Psoas muscle (tissue), 8 donors: ENCODE results near the gene EYS. TPM values are rescaled to one million over a fixed set of nuclear protein-coding genes. Genes with fewer than 3 reads are reported as not detected.
"Not testable (repeated sequence)": the region's sequence is repeated elsewhere in the genome, so short reads cannot be mapped to it uniquely, and the experiment has no call there.

Source experiments
- ATAC-seq, 4 donors: fragments of 200-7000 bp; cut with Tn5 transposase; one replicate each; pipeline ENCODE4 v1.9.1; 2020; ENCODE audit warnings: moderate library complexity in 3 of 4, mild to moderate bottlenecking in 2 of 4
- DNase-seq, 2 donors: peaks; one replicate each; pipeline ENCODE4 v3.0.0-alpha.2; 2020
- H3K27ac ChIP-seq: fragments of 200-600 bp; one replicate; pipeline ENCODE4 v1.8.0; 2022
- H3K27me3 ChIP-seq, 3 donors: fragments of 200-600 bp in 1 of 3; one replicate each; pipeline versions ENCODE4 v1.6.1 to v1.8.0; 2013 to 2022; ENCODE audit warnings: low read length in 2 of 3, mild to moderate bottlenecking in 2 of 3, moderate library complexity in 1 of 3; ENCODE audit not compliant: insufficient read depth in 3 of 3
- H3K36me3 ChIP-seq, 2 donors: fragments of 200-600 bp in 1 of 2; one replicate each; pipeline versions ENCODE4 v1.6.1 to v1.8.0; 2013 to 2022; ENCODE audit warnings: low read depth in 1 of 2, mild to moderate bottlenecking in 1 of 2, moderate library complexity in 1 of 2; ENCODE audit not compliant: insufficient read depth in 1 of 2
- H3K4me1 ChIP-seq: fragments of 200-600 bp; one replicate; pipeline ENCODE4 v1.8.0; 2022
- H3K4me3 ChIP-seq: fragments of 200-600 bp; one replicate; pipeline ENCODE4 v1.8.0; 2022; ENCODE audit warnings: mild to moderate bottlenecking
- H3K9me3 ChIP-seq: fragments of 200-600 bp; one replicate; pipeline ENCODE4 v1.8.0; 2022
- CTCF ChIP-seq: fragments of 200-600 bp; IDR thresholded peaks from one replicate; pipeline ENCODE4 v1.8.0; 2022; ENCODE audit warnings: antibody characterized with exemption
- WGBS, 3 donors: extraction: QIAGEN DNeasy Blood & Tissue Kit; methylation state at CpG; one replicate each; pipeline versions ENCODE4 v1.1.6 to v1.1.7; 2013; 5-methylcytosine and 5-hydroxymethylcytosine counted together
- intact Hi-C, 2 donors: fragments of 100-400 bp; cut with DNase I; formaldehyde crosslinking; loops; one replicate each; pipeline versions ENCODE4 v1.11.0 to v1.14.2; 2022
- polyA plus RNA-seq, 3 donors: library from polyadenylated mRNA; stranded (reverse); fragments of 200-250 nt; gene quantifications; one replicate each; pipeline ENCODE4 v1.2.3, GENCODE V29; 2013
- total RNA-seq, 4 donors: library from RNA; stranded (reverse); fragmentation: NEBNext Ultra II Directional in 2 of 4; extraction: Animal tissue kit (Norgen Biotek cat#: 25700) in 2 of 4; gene quantifications; one replicate each; pipeline versions ENCODE4 v1.2.1 to v1.2.4, GENCODE V29; 2021 to 2023
- donor health status: healthy with polysubstance abuse.
- donor health status: DM: no; HTN: no; CAD: no; lungs with moderate emphysema.
- donor health status: Bipolar disorder and iron deficiency.
- donor health status: healthy.
- donor health status: DM: yes; HTN: yes; CAD: no.
- donor health status: DM: no; HTN: no; CAD: no.
- donor health status: DM: no; HTN: no; CAD: no.
- donor health status: DM: yes; HTN: yes; CAD: no.

EYS gene
- total and polyA plus RNA-seq, 7 donors = under 0.01 TPM; not detected in 6

- Histone ChIP-seq H3K9me3 (no peaks in the 10 kb centered on the region), H3K27ac (no peak overlapping the region), H3K27me3 (no peaks in the 10 kb centered on the region), H3K4me3 (no peak overlapping the region), H3K4me1 (no peaks in the 10 kb centered on the region), H3K36me3 (no peaks in the 10 kb centered on the region)
- ATAC-seq (no peak), DNase-seq (no peak)
- intact Hi-C loops = no loop called here
- WGBS, 3 donors = 88 to 92% (median 89%) methylated on average over 1 of the region's 1 CpG
- no peak for TF ChIP-seq CTCF
These were observed 1457.9 kb downstream of the EYS start for GRCh38 chr6:64249115-64249514.

- H3K27me3 ChIP-seq = no peaks in the 10 kb centered on the region
- H3K9me3 ChIP-seq = no peaks in the 10 kb centered on the region
- H3K4me1 ChIP-seq = no peaks in the 10 kb centered on the region
- no peak overlapping the region for H3K27ac ChIP-seq
- H3K4me3 ChIP-seq = no peak overlapping the region
- DNase-seq = no peak
- intact Hi-C loops = no loop called here
- H3K36me3 ChIP-seq = no peaks in the 10 kb centered on the region
- no peak for TF ChIP-seq CTCF
- no peak for ATAC-seq
These were observed 1463.4 kb downstream of the EYS start for GRCh38 chr6:64243618-64244017.

- intact Hi-C loops, H3K4me3 ChIP-seq, H3K27me3 ChIP-seq, DNase-seq, H3K4me1 ChIP-seq, ATAC-seq, H3K36me3 ChIP-seq, H3K27ac ChIP-seq, H3K9me3 ChIP-seq: not testable (repeated sequence)
- 73 to 86% (median 85%) methylated on average over 2 of the region's 2 CpGs for WGBS, 3 donors
These were observed 1468.1 kb downstream of the EYS start for GRCh38 chr6:64238908-64239307.

- no peak for TF ChIP-seq CTCF
- WGBS, 3 donors = 80 to 89% (median 80%) methylated on average over 3 of the region's 3 CpGs
- Histone ChIP-seq H3K27me3 (no peaks in the 10 kb centered on the region), H3K36me3 (no peaks in the 10 kb centered on the region), H3K9me3 (no peaks in the 10 kb centered on the region), H3K27ac (no peak overlapping the region), H3K4me3 (no peak overlapping the region), H3K4me1 (no peaks in the 10 kb centered on the region)
- ATAC-seq (no peak), DNase-seq (no peak)
- intact Hi-C loops = no loop called here
These were observed 1469.0 kb downstream of the EYS start for GRCh38 chr6:64238071-64238470.

- 45 to 50% (median 46%) methylated on average over 3 of the region's 3 CpGs for WGBS, 3 donors
- no peak overlapping the region for H3K4me3 ChIP-seq
- H3K9me3 ChIP-seq = no peaks in the 10 kb centered on the region
- intact Hi-C loops = no loop called here
- H3K4me1 ChIP-seq = no peaks in the 10 kb centered on the region
- H3K27ac ChIP-seq = no peak overlapping the region
- H3K36me3 ChIP-seq = no peaks in the 10 kb centered on the region
- no peaks in the 10 kb centered on the region for H3K27me3 ChIP-seq
- TF ChIP-seq CTCF = no peak
- no peak for ATAC-seq
- DNase-seq = no peak
These were observed 1473.3 kb downstream of the EYS start for GRCh38 chr6:64233746-64234145.
